Measurements from ENCODE around the gene MSANTD2. TPM values are rescaled to one million over a fixed set of nuclear protein-coding genes. Genes with fewer than 3 reads are reported as not detected.

Gene MSANTD2
- polyA plus RNA-seq, 2 donors: 3.8 to 9.3 TPM

- no peak overlapping the region for H3K4me3 ChIP-seq (ENCODE audit: low read depth in 1 of 2, low read length in 2 of 2)
- no peaks in the 10 kb centered on the region for H3K36me3 ChIP-seq (ENCODE audit: control insufficient read depth in 2 of 2, insufficient read depth in 2 of 2, low read length in 1 of 2)
- 93 to 97% methylated on average over 3 of the region's 3 CpGs for WGBS, 2 donors
- H3K27ac ChIP-seq (ENCODE audit: low read depth in 2 of 2, low read length in 1 of 2): no peak overlapping the region
- H3K27me3 ChIP-seq (ENCODE audit: control insufficient read depth in 1 of 2, insufficient read depth in 2 of 2, low read length in 2 of 2): no peaks in the 10 kb centered on the region
- no peaks in the 10 kb centered on the region for H3K9me3 ChIP-seq (ENCODE audit: control insufficient read depth in 2 of 2, insufficient read depth in 1 of 2, low read depth in 1 of 2, low read length in 1 of 2)
- no peaks in the 10 kb centered on the region for H3K4me1 ChIP-seq (ENCODE audit: control insufficient read depth in 2 of 2, insufficient read depth in 2 of 2, low read length in 1 of 2)
These were observed 4.7 kb upstream of the MSANTD2 start for GRCh38 chr11:124804884-124805283.

DNA sequence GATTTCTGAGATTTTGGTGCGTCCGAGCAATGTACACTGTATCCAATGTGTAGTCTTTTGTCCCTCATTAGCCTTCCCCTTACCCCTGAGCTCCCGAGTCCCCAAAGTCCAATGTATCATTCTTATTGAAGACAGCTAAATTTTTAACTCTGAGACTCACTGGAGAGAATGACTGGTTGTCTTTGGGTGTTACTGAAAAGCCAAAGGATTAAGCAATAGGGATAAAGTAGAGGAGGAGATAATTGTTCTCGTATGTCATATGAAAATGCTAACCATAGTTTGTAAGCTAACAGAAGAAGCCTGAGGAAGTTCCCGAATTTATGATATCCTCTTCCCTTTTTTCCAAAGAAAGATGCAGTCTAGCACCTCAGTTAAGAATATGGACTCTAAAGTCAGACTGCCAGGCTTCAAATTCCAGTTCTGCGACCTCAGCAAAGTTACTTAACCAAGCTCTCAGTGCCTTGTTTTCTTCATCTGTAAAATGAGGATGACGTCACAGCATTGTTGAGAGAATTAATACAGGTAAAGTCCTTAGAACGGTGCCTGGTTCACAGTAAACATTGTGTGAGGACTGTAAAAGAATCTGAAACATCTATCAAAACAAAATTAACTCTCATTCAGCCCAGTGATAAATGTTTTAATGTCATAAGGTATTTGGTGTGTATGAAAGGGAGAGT, 1.6 kb upstream of the MSANTD2 start:
- Histone ChIP-seq H3K36me3 (ENCODE audit: control insufficient read depth in 2 of 2, insufficient read depth in 2 of 2, low read length in 1 of 2) (no peaks in the 10 kb centered on the region), H3K27me3 (ENCODE audit: control insufficient read depth in 1 of 2, insufficient read depth in 2 of 2, low read length in 2 of 2) (no peaks in the 10 kb centered on the region), H3K4me1 (ENCODE audit: control insufficient read depth in 2 of 2, insufficient read depth in 2 of 2, low read length in 1 of 2) (no peaks in the 10 kb centered on the region), H3K4me3 (ENCODE audit: low read depth in 1 of 2, low read length in 2 of 2) (no peak overlapping the region), H3K9me3 (ENCODE audit: control insufficient read depth in 2 of 2, insufficient read depth in 1 of 2, low read depth in 1 of 2, low read length in 1 of 2) (no peaks in the 10 kb centered on the region), H3K27ac (ENCODE audit: low read depth in 2 of 2, low read length in 1 of 2) (no peak overlapping the region)
- 75 to 76% methylated on average over 8 of the region's 8 CpGs for WGBS, 2 donors

GRCh38 chr11:124801014-124801413, 808 bp upstream of the MSANTD2 start:
- Histone ChIP-seq H3K4me1 (ENCODE audit: control insufficient read depth in 2 of 2, insufficient read depth in 2 of 2, low read length in 1 of 2) (no peaks in the 10 kb centered on the region), H3K27me3 (ENCODE audit: control insufficient read depth in 1 of 2, insufficient read depth in 2 of 2, low read length in 2 of 2) (no peaks in the 10 kb centered on the region), H3K27ac (ENCODE audit: low read depth in 2 of 2, low read length in 1 of 2) (peak overlapping the region; percentile 98), H3K9me3 (ENCODE audit: control insufficient read depth in 2 of 2, insufficient read depth in 1 of 2, low read depth in 1 of 2, low read length in 1 of 2) (no peaks in the 10 kb centered on the region), H3K36me3 (ENCODE audit: control insufficient read depth in 2 of 2, insufficient read depth in 2 of 2, low read length in 1 of 2) (no peaks in the 10 kb centered on the region), H3K4me3 (ENCODE audit: low read depth in 1 of 2, low read length in 2 of 2) (peak overlapping the region in 1 of 2 donors; percentile 99)
- 2 to 6% methylated on average over 8 of the region's 8 CpGs for WGBS, 2 donors

DNA sequence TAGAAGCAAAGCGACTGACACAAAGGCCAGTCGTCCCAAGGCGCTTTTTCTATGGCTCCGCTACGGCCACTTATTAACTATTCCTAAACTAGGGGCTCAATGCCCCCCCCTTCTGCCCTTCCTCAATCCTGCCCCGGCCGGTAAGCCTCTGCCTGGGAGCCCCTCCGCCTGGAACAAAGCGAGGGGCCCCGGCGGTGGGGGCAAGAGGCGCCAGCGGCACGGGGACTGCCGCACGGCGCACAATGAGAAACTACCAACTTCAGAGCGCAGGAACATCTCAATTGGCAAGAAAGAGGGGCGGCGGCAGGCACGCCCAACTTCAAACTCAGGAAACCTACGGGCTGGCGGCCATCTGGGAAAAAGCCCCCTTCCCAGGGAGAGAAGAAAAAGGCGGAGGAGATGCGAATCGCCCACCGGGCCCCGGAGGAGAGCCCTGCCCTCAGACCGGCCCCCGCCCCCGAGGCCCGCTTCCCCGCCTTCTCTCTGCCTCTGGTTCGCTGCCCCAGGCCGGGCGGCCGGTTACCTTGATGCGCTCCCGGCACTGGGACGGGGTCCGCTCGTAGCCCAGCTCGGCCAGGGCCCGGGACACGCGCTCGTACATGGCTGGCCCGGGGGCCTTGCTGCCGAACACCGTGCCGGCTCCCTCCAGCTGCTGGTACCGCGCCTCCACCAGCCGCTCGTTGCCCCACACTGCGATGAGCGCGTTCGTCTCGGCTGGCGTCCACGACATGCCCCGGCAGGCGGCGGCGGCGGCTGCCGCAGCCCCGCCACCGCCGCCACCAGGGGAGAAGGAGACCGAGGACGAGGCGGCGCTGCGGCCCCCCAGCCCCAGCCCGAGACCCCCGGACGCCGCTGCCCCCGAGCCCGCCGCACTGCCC, 619 bp downstream of the MSANTD2 start:
- no peaks in the 10 kb centered on the region for H3K4me1 ChIP-seq (ENCODE audit: control insufficient read depth in 2 of 2, insufficient read depth in 2 of 2, low read length in 1 of 2)
- H3K36me3 ChIP-seq (ENCODE audit: control insufficient read depth in 2 of 2, insufficient read depth in 2 of 2, low read length in 1 of 2): no peaks in the 10 kb centered on the region
- WGBS, 2 donors: 1% methylated on average over 64 to 83 of the region's 83 CpGs
- no peaks in the 10 kb centered on the region for H3K27me3 ChIP-seq (ENCODE audit: control insufficient read depth in 1 of 2, insufficient read depth in 2 of 2, low read length in 2 of 2)
- peak overlapping the region; percentile 77 to 99 for H3K4me3 ChIP-seq (ENCODE audit: low read depth in 1 of 2, low read length in 2 of 2)
- H3K27ac ChIP-seq (ENCODE audit: low read depth in 2 of 2, low read length in 1 of 2): peak overlapping the region; percentile 98
- H3K9me3 ChIP-seq (ENCODE audit: control insufficient read depth in 2 of 2, insufficient read depth in 1 of 2, low read depth in 1 of 2, low read length in 1 of 2): no peaks in the 10 kb centered on the region

DNA sequence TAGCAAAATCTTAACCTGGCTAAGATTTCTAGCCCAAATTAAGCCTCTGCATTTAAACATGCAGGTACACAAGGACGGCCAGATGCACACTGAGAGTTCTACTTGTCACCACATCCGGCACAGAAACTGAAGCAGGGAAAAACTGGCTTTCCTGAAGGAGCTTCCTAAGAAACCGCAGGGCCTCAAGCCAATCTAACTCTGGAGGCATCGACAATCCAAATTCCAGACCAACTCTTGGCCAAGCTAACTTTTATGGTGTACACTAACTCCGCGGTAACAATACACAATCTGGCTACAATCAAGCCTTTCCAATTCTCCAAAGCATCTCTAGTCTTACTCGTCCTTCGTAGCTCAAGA, 1.2 kb downstream of the MSANTD2 start:
- 1 to 4% methylated on average over 8 of the region's 8 CpGs for WGBS, 2 donors
- Histone ChIP-seq H3K4me1 (ENCODE audit: control insufficient read depth in 2 of 2, insufficient read depth in 2 of 2, low read length in 1 of 2) (no peaks in the 10 kb centered on the region), H3K36me3 (ENCODE audit: control insufficient read depth in 2 of 2, insufficient read depth in 2 of 2, low read length in 1 of 2) (no peaks in the 10 kb centered on the region), H3K4me3 (ENCODE audit: low read depth in 1 of 2, low read length in 2 of 2) (peak overlapping the region; percentile 77 to 99), H3K27me3 (ENCODE audit: control insufficient read depth in 1 of 2, insufficient read depth in 2 of 2, low read length in 2 of 2) (no peaks in the 10 kb centered on the region), H3K9me3 (ENCODE audit: control insufficient read depth in 2 of 2, insufficient read depth in 1 of 2, low read depth in 1 of 2, low read length in 1 of 2) (no peaks in the 10 kb centered on the region), H3K27ac (ENCODE audit: low read depth in 2 of 2, low read length in 1 of 2) (peak overlapping the region; percentile 98)

- Histone ChIP-seq H3K4me3 (ENCODE audit: low read depth in 1 of 2, low read length in 2 of 2) (no peak overlapping the region), H3K9me3 (ENCODE audit: control insufficient read depth in 2 of 2, insufficient read depth in 1 of 2, low read depth in 1 of 2, low read length in 1 of 2) (no peaks in the 10 kb centered on the region), H3K4me1 (ENCODE audit: control insufficient read depth in 2 of 2, insufficient read depth in 2 of 2, low read length in 1 of 2) (peaks cover 0 to under 1% of the 10 kb centered on the region in 2 donors), H3K27me3 (ENCODE audit: control insufficient read depth in 1 of 2, insufficient read depth in 2 of 2, low read length in 2 of 2) (no peaks in the 10 kb centered on the region), H3K36me3 (ENCODE audit: control insufficient read depth in 2 of 2, insufficient read depth in 2 of 2, low read length in 1 of 2) (no peaks in the 10 kb centered on the region), H3K27ac (ENCODE audit: low read depth in 2 of 2, low read length in 1 of 2) (no peak overlapping the region)
- 91 to 95% methylated on average over 3 of the region's 3 CpGs for WGBS, 2 donors
These were observed 3.9 kb downstream of the MSANTD2 start for GRCh38 chr11:124796312-124796711.

DNA sequence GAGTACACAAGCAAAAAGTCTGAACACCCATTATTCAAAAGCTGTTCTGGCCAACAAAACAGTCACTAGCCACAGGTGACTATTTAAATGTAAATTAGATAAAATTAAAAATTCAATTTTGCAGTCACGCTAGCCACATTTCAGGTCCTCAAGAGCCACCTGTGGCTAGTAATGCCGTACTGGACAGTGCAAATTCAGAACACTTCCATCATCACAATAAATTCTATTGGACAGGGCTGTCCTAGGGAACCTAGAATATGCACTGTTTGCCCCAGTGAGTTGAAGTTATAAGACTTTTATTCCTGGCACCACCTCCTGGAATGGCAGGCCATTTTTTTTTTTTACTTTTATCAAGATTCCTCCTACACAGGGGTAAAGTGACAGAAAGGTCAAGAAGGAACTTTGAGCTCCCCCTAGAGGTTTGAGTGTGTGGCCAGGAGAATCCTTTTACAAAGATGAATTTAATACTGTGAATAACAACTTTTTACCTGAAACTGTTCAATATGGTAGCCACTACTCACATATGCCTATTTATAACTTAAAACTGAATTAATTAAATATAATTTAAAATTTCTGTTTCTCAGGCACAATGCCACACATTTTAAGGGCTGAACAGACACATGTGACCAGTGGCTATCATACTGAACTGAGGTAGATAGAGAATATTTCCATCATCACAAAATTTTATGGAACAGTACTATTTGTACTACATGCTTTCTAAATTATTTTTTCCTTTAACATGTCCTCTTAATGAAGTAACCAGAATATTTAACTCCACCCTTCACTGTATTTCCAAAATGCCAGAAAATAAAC, 6.5 kb downstream of the MSANTD2 start:
- WGBS, 2 donors: 82 to 85% methylated on average over 2 of the region's 2 CpGs

DNA sequence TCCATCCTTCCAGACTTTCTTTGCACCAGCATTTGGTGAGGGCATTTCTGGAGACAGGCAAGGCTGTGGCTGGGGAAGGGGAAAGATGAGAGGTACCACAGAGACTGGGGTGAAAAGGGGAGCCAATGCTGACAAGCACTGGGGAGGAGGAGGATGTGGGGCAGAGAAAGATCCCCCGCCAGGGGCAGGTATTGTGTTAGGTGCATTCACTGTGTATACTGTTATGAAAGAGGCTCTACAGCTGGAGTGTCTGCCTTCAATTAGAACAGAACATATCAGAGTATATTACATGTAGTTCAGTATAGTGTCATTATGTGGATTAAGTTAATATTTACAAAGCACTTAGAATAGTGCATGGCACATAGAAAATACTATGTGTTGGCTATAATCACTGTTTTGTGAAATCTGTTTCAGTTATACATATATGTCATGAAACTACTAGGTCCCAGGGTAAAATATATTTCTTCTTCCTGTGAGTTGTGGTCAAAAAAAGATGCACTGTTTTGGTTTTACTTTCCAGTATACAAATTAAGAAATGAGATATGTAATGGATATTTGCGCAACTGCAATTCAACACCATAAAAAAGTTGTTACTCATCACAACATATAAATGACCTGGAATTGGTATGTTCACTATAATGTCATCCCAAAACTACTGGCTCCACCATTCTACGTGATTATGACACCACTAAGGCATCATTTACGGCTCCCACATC, 8.4 kb downstream of the MSANTD2 start:
- H3K4me3 ChIP-seq (ENCODE audit: low read depth in 1 of 2, low read length in 2 of 2): no peak overlapping the region
- no peaks in the 10 kb centered on the region for H3K36me3 ChIP-seq (ENCODE audit: control insufficient read depth in 2 of 2, insufficient read depth in 2 of 2, low read length in 1 of 2)
- H3K9me3 ChIP-seq (ENCODE audit: control insufficient read depth in 2 of 2, insufficient read depth in 1 of 2, low read depth in 1 of 2, low read length in 1 of 2): no peaks in the 10 kb centered on the region
- H3K27me3 ChIP-seq (ENCODE audit: control insufficient read depth in 1 of 2, insufficient read depth in 2 of 2, low read length in 2 of 2): no peaks in the 10 kb centered on the region
- peaks cover 0 to 4% of the 10 kb centered on the region in 2 donors for H3K4me1 ChIP-seq (ENCODE audit: control insufficient read depth in 2 of 2, insufficient read depth in 2 of 2, low read length in 1 of 2)
- no peak overlapping the region for H3K27ac ChIP-seq (ENCODE audit: low read depth in 2 of 2, low read length in 1 of 2)
- 89 to 90% methylated on average over 4 of the region's 4 CpGs for WGBS, 2 donors

More for the DNA sequence above, 6.5 kb downstream of the MSANTD2 start:
- Histone ChIP-seq H3K36me3 (ENCODE audit: control insufficient read depth in 2 of 2, insufficient read depth in 2 of 2, low read length in 1 of 2) (no peaks in the 10 kb centered on the region), H3K4me3 (ENCODE audit: low read depth in 1 of 2, low read length in 2 of 2) (no peak overlapping the region), H3K4me1 (ENCODE audit: control insufficient read depth in 2 of 2, insufficient read depth in 2 of 2, low read length in 1 of 2) (peaks cover 0 to 4% of the 10 kb centered on the region in 2 donors), H3K27me3 (ENCODE audit: control insufficient read depth in 1 of 2, insufficient read depth in 2 of 2, low read length in 2 of 2) (no peaks in the 10 kb centered on the region), H3K9me3 (ENCODE audit: control insufficient read depth in 2 of 2, insufficient read depth in 1 of 2, low read depth in 1 of 2, low read length in 1 of 2) (no peaks in the 10 kb centered on the region), H3K27ac (ENCODE audit: low read depth in 2 of 2, low read length in 1 of 2) (no peak overlapping the region)

DNA sequence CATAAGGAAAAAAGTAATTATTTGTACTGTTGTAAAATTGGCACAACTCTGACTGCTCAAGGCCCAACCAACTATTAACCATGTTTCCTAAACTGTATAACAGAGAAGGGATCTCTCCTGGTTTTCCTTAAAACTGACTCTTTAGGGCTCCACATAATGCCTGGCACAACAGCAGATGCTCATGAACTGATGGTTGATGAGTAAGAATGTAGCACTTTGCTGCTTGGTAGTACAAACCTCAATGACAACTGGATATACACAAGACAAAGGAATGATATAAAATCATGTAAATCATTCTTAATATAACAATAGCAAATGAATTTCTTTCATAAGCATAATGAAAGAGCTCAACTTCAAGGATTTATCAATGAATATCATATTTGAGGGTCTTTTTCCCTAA, 11.7 kb downstream of the MSANTD2 start:
- H3K4me1 ChIP-seq (ENCODE audit: control insufficient read depth in 2 of 2, insufficient read depth in 2 of 2, low read length in 1 of 2): peaks cover 0 to 4% of the 10 kb centered on the region in 2 donors
- no peak overlapping the region for H3K27ac ChIP-seq (ENCODE audit: low read depth in 2 of 2, low read length in 1 of 2)
- no peak overlapping the region for H3K4me3 ChIP-seq (ENCODE audit: low read depth in 1 of 2, low read length in 2 of 2)
- no peaks in the 10 kb centered on the region for H3K9me3 ChIP-seq (ENCODE audit: control insufficient read depth in 2 of 2, insufficient read depth in 1 of 2, low read depth in 1 of 2, low read length in 1 of 2)
- no peaks in the 10 kb centered on the region for H3K27me3 ChIP-seq (ENCODE audit: control insufficient read depth in 1 of 2, insufficient read depth in 2 of 2, low read length in 2 of 2)
- H3K36me3 ChIP-seq (ENCODE audit: control insufficient read depth in 2 of 2, insufficient read depth in 2 of 2, low read length in 1 of 2): no peaks in the 10 kb centered on the region

Data from esophagus (tissue), 2 donors.